ENCODE results near the gene NOXRED1. TPM values are rescaled to one million over a fixed set of nuclear protein-coding genes. Genes with fewer than 3 reads are reported as not detected.

The NOXRED1 gene
- total RNA-seq, 1 donor from 2014 or later, result 0.04 TPM

DNA sequence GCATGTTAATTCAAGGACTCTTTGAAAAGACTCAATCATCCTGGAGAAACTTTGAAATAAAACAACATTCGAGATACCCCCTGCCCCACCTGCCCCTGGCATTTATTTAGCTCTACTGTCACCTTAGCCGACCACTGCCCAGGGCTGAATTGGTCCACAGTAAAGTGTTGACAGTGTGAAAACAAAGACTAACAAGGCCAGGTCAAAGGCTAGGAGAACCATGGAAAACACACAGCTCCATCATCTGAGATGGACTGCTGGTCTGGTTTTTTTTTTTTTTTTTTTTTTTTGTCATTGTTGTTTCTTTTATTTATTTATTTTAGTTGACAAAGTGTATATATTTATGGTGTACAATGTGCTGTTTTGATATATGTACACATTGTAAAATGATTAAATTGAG, 76.8 kb downstream of the NOXRED1 start:
- TF ChIP-seq, protein P1, sequence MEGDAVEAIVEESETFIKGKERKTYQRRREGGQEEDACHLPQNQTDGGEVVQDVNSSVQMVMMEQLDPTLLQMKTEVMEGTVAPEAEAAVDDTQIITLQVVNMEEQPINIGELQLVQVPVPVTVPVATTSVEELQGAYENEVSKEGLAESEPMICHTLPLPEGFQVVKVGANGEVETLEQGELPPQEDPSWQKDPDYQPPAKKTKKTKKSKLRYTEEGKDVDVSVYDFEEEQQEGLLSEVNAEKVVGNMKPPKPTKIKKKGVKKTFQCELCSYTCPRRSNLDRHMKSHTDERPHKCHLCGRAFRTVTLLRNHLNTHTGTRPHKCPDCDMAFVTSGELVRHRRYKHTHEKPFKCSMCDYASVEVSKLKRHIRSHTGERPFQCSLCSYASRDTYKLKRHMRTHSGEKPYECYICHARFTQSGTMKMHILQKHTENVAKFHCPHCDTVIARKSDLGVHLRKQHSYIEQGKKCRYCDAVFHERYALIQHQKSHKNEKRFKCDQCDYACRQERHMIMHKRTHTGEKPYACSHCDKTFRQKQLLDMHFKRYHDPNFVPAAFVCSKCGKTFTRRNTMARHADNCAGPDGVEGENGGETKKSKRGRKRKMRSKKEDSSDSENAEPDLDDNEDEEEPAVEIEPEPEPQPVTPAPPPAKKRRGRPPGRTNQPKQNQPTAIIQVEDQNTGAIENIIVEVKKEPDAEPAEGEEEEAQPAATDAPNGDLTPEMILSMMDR (IDR thresholded peaks at IDR 0.05; ENCODE audit: insufficient read depth, low read length, poor library complexity, severe bottlenecking), result no peak
- Histone ChIP-seq H3K36me3 (ENCODE audit: control insufficient read depth, insufficient read depth, low read length) (peaks cover 3% of the 10 kb centered on the region), H3K4me3 (ENCODE audit: low read depth, low read length) (no peak overlapping the region), H3K27me3 (ENCODE audit: control insufficient read depth, insufficient read depth, low read length) (no peaks in the 10 kb centered on the region)
- DNase-seq (ENCODE audit: low read depth), result no peak

DNA sequence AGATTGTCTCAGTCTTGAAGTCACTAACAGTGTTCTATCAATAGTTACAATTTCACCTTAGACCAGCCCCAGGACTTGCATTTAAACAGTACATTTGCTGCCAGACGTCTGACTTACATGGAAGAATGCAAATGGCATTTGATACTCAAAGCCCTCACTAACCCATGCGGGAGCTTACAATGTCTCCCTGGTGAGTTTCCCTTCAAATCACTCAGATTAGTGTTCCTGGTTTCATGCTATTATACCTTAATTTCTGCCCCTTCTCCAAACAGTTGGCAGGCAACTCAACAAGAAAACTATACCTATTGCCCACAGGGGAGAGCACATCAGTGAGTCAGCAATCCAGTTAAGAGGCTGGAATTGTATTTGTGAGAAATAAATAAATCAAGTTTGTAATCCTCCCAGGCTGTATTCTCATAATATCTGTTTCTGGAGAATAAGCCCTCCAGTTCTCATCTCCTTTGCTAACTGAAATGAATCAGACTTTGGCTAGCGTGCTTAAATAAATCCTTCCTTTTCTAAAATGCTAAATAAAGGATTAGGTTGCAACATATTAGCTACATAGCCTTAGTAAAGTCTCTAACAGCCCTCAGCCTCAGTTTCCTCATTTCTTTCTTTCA, 78.8 kb downstream of the NOXRED1 start:
- TF ChIP-seq, protein P1 (IDR thresholded peaks at IDR 0.05; ENCODE audit: insufficient read depth, low read length, poor library complexity, severe bottlenecking), result no peak
- no peak overlapping the region for H3K4me3 ChIP-seq (ENCODE audit: low read depth, low read length)
- no peak for DNase-seq (ENCODE audit: low read depth)
- no peaks in the 10 kb centered on the region for H3K27me3 ChIP-seq (ENCODE audit: control insufficient read depth, insufficient read depth, low read length)
- peaks cover 3% of the 10 kb centered on the region for H3K36me3 ChIP-seq (ENCODE audit: control insufficient read depth, insufficient read depth, low read length)

Other genes starting within 250 kb of the NOXRED1 start
- 0.62 and 1.1 TPM in 2 replicates for gene TMEM63C, start 241.7 kb downstream of the NOXRED1 start, total RNA-seq
- not detected in 2 replicates for gene NGB, start 152.3 kb downstream of the NOXRED1 start, total RNA-seq
- 21.5 and 34.1 TPM in 2 replicates for gene POMT2, start 102.6 kb downstream of the NOXRED1 start, total RNA-seq
- gene GSTZ1, start 102.5 kb downstream of the NOXRED1 start, total RNA-seq, result 37.2 and 48.0 TPM in 2 replicates
- gene TMED8, start 46.4 kb downstream of the NOXRED1 start, total RNA-seq, result 9.7 and 10.9 TPM in 2 replicates
- 1.9 and 15.5 TPM in 2 replicates for gene SAMD15, start 46.1 kb downstream of the NOXRED1 start, total RNA-seq
- 21.1 and 23.4 TPM in 2 replicates for gene VIPAS39, start 34.1 kb upstream of the NOXRED1 start, total RNA-seq
- 104 and 109 TPM in 2 replicates for gene AHSA1, start 34.6 kb upstream of the NOXRED1 start, total RNA-seq
- 0.13 and 1.2 TPM in 2 replicates for gene ISM2, start 75.3 kb upstream of the NOXRED1 start, total RNA-seq
- 31.4 and 33.0 TPM in 2 replicates for gene SPTLC2, start 193.1 kb upstream of the NOXRED1 start, total RNA-seq

All from kidney epithelial cell (primary cell).